DND-41 (cell line): ENCODE results near the gene RASSF7.

Experiments
- CTCF ChIP-seq: IDR thresholded peaks from 2 replicates; pipeline ENCODE4 v1.5.1; 2012; ENCODE audit warnings: borderline replicate concordance, low read length, moderate library complexity, mild to moderate bottlenecking; ENCODE audit not compliant: poor library complexity, severe bottlenecking; ENCODE audit errors: extremely low read depth
- EZH2 ChIP-seq: IDR thresholded peaks from 3 replicates; pipeline ENCODE4 v1.6.1; 2012; ENCODE audit warnings: borderline replicate concordance, low read depth, mild to moderate bottlenecking, moderate library complexity, low read length, inconsistent platforms; ENCODE audit not compliant: severe bottlenecking

GRCh38 chr11:575313-575995 is 14.7 kb downstream of the RASSF7 start:
- TF ChIP-seq CTCF (no peak), EZH2 (no peak)
